ENCODE data around the gene CARMIL1. TPM values are rescaled to one million over a fixed set of nuclear protein-coding genes. Genes with fewer than 3 reads are reported as not detected.
"Not testable (repeated sequence)": the region's sequence is repeated elsewhere in the genome, so short reads cannot be mapped to it uniquely, and the experiment has no call there.

CARMIL1 gene
- total RNA-seq, 1 donor from 2014 or later, result 30.4 TPM

DNA sequence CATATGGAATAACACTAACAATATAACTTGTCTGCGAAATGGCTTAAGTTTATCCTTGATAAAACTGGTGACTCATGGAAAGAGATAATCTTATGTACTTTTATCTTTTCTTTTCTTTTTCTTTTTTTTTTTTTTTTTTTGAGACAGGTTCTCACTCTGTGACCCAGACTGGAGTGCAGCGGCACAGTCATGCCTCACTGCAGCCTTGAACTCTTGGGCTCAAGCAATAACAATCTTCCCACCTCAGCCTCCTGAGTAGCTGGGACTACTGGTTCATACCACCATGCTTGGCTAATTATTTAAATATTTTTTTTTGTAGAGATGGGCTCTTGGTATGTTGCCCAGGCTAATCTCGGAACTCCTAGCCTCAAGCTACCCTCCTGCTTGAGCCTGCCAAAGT is 304.7 kb downstream of the CARMIL1 start:
- intact Hi-C loops (cut with DNase I), result no loop called here
- Histone ChIP-seq H3K4me1 (no peaks in the 10 kb centered on the region), H3K4me3 (no peak overlapping the region), H3K27ac (no peak overlapping the region), H3K9me3 (no peaks in the 10 kb centered on the region), H3K36me3 (peaks cover 31% of the 10 kb centered on the region), H3K27me3 (ENCODE audit: low read depth) (no peaks in the 10 kb centered on the region)
- TF ChIP-seq, protein P1, sequence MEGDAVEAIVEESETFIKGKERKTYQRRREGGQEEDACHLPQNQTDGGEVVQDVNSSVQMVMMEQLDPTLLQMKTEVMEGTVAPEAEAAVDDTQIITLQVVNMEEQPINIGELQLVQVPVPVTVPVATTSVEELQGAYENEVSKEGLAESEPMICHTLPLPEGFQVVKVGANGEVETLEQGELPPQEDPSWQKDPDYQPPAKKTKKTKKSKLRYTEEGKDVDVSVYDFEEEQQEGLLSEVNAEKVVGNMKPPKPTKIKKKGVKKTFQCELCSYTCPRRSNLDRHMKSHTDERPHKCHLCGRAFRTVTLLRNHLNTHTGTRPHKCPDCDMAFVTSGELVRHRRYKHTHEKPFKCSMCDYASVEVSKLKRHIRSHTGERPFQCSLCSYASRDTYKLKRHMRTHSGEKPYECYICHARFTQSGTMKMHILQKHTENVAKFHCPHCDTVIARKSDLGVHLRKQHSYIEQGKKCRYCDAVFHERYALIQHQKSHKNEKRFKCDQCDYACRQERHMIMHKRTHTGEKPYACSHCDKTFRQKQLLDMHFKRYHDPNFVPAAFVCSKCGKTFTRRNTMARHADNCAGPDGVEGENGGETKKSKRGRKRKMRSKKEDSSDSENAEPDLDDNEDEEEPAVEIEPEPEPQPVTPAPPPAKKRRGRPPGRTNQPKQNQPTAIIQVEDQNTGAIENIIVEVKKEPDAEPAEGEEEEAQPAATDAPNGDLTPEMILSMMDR (IDR thresholded peaks at IDR 0.05), result no peak
- DNase-seq, result no peak
- no peak for ATAC-seq

DNA sequence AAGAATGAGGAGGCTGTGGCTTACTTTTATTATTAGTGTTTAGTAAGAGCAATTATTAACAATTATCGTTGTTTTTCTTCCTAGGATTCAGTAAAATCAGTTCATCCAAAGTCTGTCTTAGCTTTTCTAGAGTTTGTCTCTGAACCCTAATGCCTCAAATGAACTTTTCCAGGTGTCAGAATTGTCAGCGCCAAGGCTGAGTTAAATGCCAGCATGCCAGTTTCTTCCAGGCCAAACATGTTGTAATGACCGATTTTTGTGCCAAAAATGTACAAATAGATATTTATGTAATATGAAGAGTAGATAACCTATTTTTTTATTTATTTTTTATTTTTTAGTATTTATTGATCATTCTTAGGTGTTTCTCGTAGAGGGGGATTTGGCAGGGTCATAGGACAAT is 306.1 kb downstream of the CARMIL1 start:
- Histone ChIP-seq H3K27ac (no peak overlapping the region), H3K9me3 (no peaks in the 10 kb centered on the region), H3K4me3 (no peak overlapping the region), H3K27me3 (ENCODE audit: low read depth) (no peaks in the 10 kb centered on the region), H3K4me1 (no peaks in the 10 kb centered on the region), H3K36me3 (peaks cover 33% of the 10 kb centered on the region)
- intact Hi-C loops (cut with DNase I), result no loop called here
- ATAC-seq (no peak), DNase-seq (no peak)
- TF ChIP-seq, protein P1 (IDR thresholded peaks at IDR 0.05), result no peak

DNA sequence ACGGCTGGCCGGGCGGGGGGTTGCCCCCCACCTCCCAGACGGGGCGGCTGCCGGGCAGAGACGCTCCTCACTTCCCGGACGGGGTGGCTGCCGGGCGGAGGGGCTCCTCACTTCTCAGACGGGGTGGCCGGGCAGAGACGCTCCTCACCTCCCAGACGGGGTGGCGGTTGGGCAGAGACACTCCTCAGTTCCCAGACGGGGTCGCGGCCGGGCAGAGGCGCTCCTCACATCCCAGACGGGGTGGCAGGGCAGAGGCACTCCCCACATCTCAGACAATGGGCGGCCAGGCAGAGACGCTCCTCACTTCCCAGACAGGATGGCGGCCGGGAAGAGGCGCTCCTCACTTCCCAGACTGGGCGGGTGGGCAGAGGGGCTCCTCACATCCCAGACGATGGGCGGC is 306.9 kb downstream of the CARMIL1 start:
- DNase-seq; intact Hi-C loops (cut with DNase I); H3K4me1 ChIP-seq; H3K27ac ChIP-seq; H3K4me3 ChIP-seq; H3K27me3 ChIP-seq (ENCODE audit: low read depth); ATAC-seq; H3K9me3 ChIP-seq: not testable (repeated sequence)
- H3K36me3 ChIP-seq, result peaks cover 30% of the 10 kb centered on the region

DNA sequence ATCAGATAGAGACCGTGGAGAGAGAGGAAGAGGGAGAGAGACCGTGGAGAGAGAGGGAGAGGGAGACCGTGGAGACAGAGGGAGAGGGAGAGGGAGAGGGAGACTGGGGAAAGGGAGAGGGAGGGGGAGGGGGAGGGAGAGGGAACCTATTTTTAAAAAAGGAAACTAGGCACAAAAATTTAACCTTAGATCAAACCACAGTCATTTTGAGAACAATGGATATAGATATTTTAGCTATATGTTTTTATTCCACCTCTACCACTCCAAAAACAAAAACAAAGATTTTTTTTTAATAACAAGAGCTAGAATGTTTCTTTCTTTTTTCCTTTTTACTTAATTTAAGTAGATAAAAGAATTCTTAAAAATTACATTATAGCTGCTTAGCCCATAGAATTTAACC is 307.8 kb downstream of the CARMIL1 start:
- TF ChIP-seq, protein P1 (IDR thresholded peaks at IDR 0.05), result no peak
- H3K4me1 ChIP-seq, result no peaks in the 10 kb centered on the region

DNA sequence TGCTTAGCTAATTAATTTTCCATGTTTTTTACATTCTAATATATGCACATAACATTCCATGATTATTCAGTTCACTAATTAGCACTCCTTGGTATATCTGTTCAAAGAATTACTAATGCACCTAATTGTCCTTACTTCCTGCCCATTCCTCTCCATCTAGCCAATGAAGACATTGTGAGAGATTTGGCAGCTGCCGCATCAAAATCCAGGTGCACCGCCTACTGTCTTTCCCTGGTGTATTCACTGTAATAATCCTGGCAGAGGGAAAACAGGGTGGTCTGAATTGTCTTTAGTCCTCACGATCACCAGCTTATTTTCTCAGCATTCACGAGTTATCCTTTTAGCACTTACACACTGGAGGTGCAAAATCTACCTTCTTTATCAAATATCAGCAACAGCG is 311.8 kb downstream of the CARMIL1 start:
- Histone ChIP-seq H3K27me3 (ENCODE audit: low read depth) (no peaks in the 10 kb centered on the region), H3K27ac (no peak overlapping the region), H3K9me3 (no peaks in the 10 kb centered on the region), H3K36me3 (peaks cover 37% of the 10 kb centered on the region), H3K4me3 (no peak overlapping the region), H3K4me1 (no peaks in the 10 kb centered on the region)
- ATAC-seq, result no peak
- DNase-seq, result no peak
- intact Hi-C loops (cut with DNase I), result no loop called here
- TF ChIP-seq, protein P1 (IDR thresholded peaks at IDR 0.05), result no peak

More for the DNA sequence above, 307.8 kb downstream of the CARMIL1 start:
- DNase-seq, result no peak
- Histone ChIP-seq H3K36me3 (peaks cover 25% of the 10 kb centered on the region), H3K27me3 (ENCODE audit: low read depth) (no peaks in the 10 kb centered on the region), H3K9me3 (no peaks in the 10 kb centered on the region), H3K4me3 (no peak overlapping the region), H3K27ac (no peak overlapping the region)
- no peak for ATAC-seq
- intact Hi-C loops (cut with DNase I), result no loop called here

DNA sequence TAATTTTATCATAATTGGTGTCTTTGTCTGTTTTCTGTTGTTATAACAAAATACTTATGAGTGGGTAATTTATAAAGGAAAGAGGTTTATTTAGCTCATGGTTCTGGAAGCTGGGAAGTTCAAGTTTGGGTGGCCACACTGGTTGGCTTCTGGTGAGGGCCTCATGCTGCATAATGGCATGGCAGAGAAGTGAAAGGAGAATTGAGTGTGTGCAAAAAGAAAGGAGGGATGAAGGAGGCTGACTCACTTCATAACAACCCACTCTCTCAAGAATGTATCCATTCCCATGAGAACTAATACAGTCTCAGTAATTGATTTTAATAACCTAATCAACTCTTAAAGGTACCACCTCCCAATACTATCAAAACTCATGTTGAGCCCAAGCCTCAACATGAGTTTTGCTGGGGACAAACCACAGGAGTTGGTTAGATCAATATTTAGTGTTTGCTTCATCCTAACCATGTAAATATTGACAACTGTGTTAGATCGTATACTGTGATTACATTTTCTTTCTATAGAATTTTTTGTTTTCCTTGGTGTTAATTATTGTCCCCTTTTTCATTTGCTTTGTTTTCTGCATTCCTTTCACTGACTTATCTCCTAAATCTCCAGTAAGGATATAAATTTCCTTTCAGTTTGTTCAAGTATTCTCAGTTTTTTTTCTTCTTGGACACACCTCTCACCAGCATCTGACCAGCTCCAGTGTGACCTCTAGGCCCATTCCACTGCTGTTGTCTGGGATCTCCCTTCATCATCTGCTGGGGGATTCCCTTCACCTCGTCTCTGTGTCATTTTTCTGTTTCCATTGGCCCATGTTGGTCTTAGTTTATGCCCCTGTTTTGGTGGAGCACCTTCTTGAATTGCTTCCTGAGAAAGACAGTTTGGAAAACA is 318.0 kb downstream of the CARMIL1 start:
- H3K36me3 ChIP-seq, result peaks cover 25% of the 10 kb centered on the region
- H3K9me3 ChIP-seq, result no peaks in the 10 kb centered on the region
- H3K27ac ChIP-seq, result no peak overlapping the region
- ATAC-seq (no peak), DNase-seq (no peak)
- no peaks in the 10 kb centered on the region for H3K4me1 ChIP-seq
- TF ChIP-seq, protein P1 (IDR thresholded peaks at IDR 0.05), result no peak
- no peak overlapping the region for H3K4me3 ChIP-seq
- intact Hi-C loops (cut with DNase I), result no loop called here
- H3K27me3 ChIP-seq (ENCODE audit: low read depth), result no peaks in the 10 kb centered on the region

Measured in lower lobe of right lung (tissue), 2 donors.